Hematopoietic multipotent progenitor cell treated with erythropoietin and hydrocortisone succinate and interleukin-3 and kit ligand, for 8 days (in vitro differentiated cells): Measurements from ENCODE around the gene OPN1SW.
A peak's percentile ranks its signal among the peaks of the same experiment; 100 is the strongest.

Source experiments
- DNase-seq: peaks from one replicate; pipeline ENCODE4 v3.0.0-alpha.2; 2015

OPN1SW gene

GRCh38 chr7:128792471-128793180 lies 17.0 kb upstream of the OPN1SW start:
- peak; percentile 81 for DNase-seq

- DNase-seq = no peak
Measured at GRCh38 chr7:128791972-128792327, 16.4 kb upstream of the OPN1SW start.

- peak; percentile 59 for DNase-seq
Measured at GRCh38 chr7:128791121-128791971, 15.8 kb upstream of the OPN1SW start, which contains the start of gene CCDC136. TSS of gene CCDC136 (plus strand) at chr7:128791968. CDS start at chr7:128792412, 444 bp downstream.

- no peak for DNase-seq
Measured at GRCh38 chr7:128790315-128791041, 14.9 kb upstream of the OPN1SW start.

- DNase-seq = no peak
Measured at GRCh38 chr7:128788446-128789412, 13.1 kb upstream of the OPN1SW start.

GRCh38 chr7:128785738-128786137 lies 10.1 kb upstream of the OPN1SW start:
- DNase-seq = no peak

GRCh38 chr7:128783143-128783861 lies 7.7 kb upstream of the OPN1SW start:
- peak; percentile 86 for DNase-seq

GRCh38 chr7:128781851-128782250 lies 6.3 kb upstream of the OPN1SW start:
- no peak for DNase-seq

- no peak for DNase-seq
Measured at GRCh38 chr7:128781126-128781525, 5.5 kb upstream of the OPN1SW start.

- DNase-seq = no peak
Measured at GRCh38 chr7:128778946-128779345, 3.4 kb upstream of the OPN1SW start.

- peak; percentile 31 for DNase-seq
Measured at GRCh38 chr7:128777156-128778123, 1.8 kb upstream of the OPN1SW start.

- peak; percentile 41 for DNase-seq
Measured at GRCh38 chr7:128774921-128775320, 673 bp downstream of the OPN1SW start.

- DNase-seq = no peak
Measured at GRCh38 chr7:128774029-128774689, 1.4 kb downstream of the OPN1SW start.

- no peak for DNase-seq
Measured at GRCh38 chr7:128773604-128774003, 2.0 kb downstream of the OPN1SW start.

- DNase-seq = peak; percentile 71
Measured at GRCh38 chr7:128770233-128770632, 5.4 kb downstream of the OPN1SW start.

- no peak for DNase-seq
Measured at GRCh38 chr7:128767475-128768110, 8.0 kb downstream of the OPN1SW start.

- no peak for DNase-seq
Measured at GRCh38 chr7:128763541-128763940, 12.1 kb downstream of the OPN1SW start.

GRCh38 chr7:128759242-128759641 lies 16.4 kb downstream of the OPN1SW start:
- no peak for DNase-seq

- no peak for DNase-seq
Measured at GRCh38 chr7:128758553-128758952, 17.0 kb downstream of the OPN1SW start.
